DOHH2 (cell line): ENCODE results near the gene GLS2.
"Not testable (repeated sequence)": the region's sequence is repeated elsewhere in the genome, so short reads cannot be mapped to it uniquely, and the experiment has no call there.

Source experiments
- H3F3A ChIP-seq: fragments of 200-600 bp; sonication (generic), shearing (Covaris generic); 2 replicates; pipeline ENCODE4 v1.6.0; 2016; ENCODE audit warnings: antibody characterized with exemption, mild to moderate bottlenecking; ENCODE audit not compliant: control insufficient read depth, insufficient read depth
- H3K27ac ChIP-seq: fragments of 200-600 bp; sonication (generic); 2 replicates; pipeline ENCODE4 v1.5.1; 2014; ENCODE audit warnings: low read depth, mild to moderate bottlenecking, low read length, moderate library complexity
- H3K27me3 ChIP-seq: fragments of 200-600 bp; sonication (generic); 2 replicates; pipeline ENCODE4 v1.6.1; 2014; ENCODE audit warnings: mild to moderate bottlenecking, low read length, mixed read lengths; ENCODE audit not compliant: control insufficient read depth
- H3K36me3 ChIP-seq: fragments of 200-600 bp; sonication (generic); 2 replicates; pipeline ENCODE4 v1.6.1; 2014; ENCODE audit warnings: mild to moderate bottlenecking, low read length, moderate library complexity, mixed read lengths; ENCODE audit not compliant: control insufficient read depth
- H3K4me1 ChIP-seq: fragments of 200-600 bp; sonication (generic); 2 replicates; pipeline ENCODE4 v1.6.1; 2014; ENCODE audit warnings: mild to moderate bottlenecking, low read length, mixed read lengths; ENCODE audit not compliant: control insufficient read depth
- H3K4me2 ChIP-seq: fragments of 200-600 bp; sonication (generic); 2 replicates; pipeline ENCODE4 v1.6.0; 2014; ENCODE audit warnings: mild to moderate bottlenecking, low read length, moderate library complexity
- H3K4me3 ChIP-seq: fragments of 200-600 bp; sonication (generic); 2 replicates; pipeline ENCODE4 v1.5.1; 2014; ENCODE audit warnings: mild to moderate bottlenecking, low read length, mixed read lengths
- H3K79me2 ChIP-seq: fragments of 200-600 bp; sonication (generic); 2 replicates; pipeline ENCODE4 v1.6.1; 2014; ENCODE audit warnings: mild to moderate bottlenecking, low read length, mixed read lengths; ENCODE audit not compliant: control insufficient read depth
- H3K9me2 ChIP-seq: fragments of 200-600 bp; sonication (generic); replicated peaks from 2 replicates; pipeline ENCODE4 v1.6.1; 2014; ENCODE audit warnings: mild to moderate bottlenecking, low read length, mixed read lengths; ENCODE audit not compliant: control insufficient read depth
- H3K9me3 ChIP-seq: fragments of 200-600 bp; sonication (generic); 2 replicates; pipeline ENCODE4 v1.6.1; 2014; ENCODE audit warnings: antibody characterized with exemption, low read length, mixed read lengths; ENCODE audit not compliant: control insufficient read depth, insufficient read depth
- H4K20me1 ChIP-seq: fragments of 200-600 bp; sonication (generic); 2 replicates; pipeline ENCODE4 v1.6.0; 2014; ENCODE audit warnings: low read depth, mild to moderate bottlenecking, antibody characterized with exemption, low read length, moderate library complexity; ENCODE audit not compliant: control insufficient read depth, insufficient read depth
- CTCF ChIP-seq: fragments of 200-600 bp; sonication (generic); IDR thresholded peaks from one replicate; pipeline ENCODE4 v1.5.1; 2014; ENCODE audit warnings: antibody characterized with exemption, mild to moderate bottlenecking, low read depth, low read length; ENCODE audit not compliant: poor library complexity, severe bottlenecking
- EZH2phosphoT487 ChIP-seq: fragments of 200-600 bp; sonication (generic); IDR thresholded peaks from 2 replicates; pipeline ENCODE4 v1.6.1; 2017; ENCODE audit warnings: borderline replicate concordance, mild to moderate bottlenecking, antibody characterized with exemption, low read length, moderate library complexity, mixed read lengths

GLS2 gene

GRCh38 chr12:56520048-56520447, 32.1 kb upstream of the GLS2 start:
- H3F3A ChIP-seq = no peaks in the 10 kb centered on the region
- H3K36me3 ChIP-seq = no peaks in the 10 kb centered on the region
- H3K27ac ChIP-seq = no peak overlapping the region
- H4K20me1 ChIP-seq = no peaks in the 10 kb centered on the region
- no peaks in the 10 kb centered on the region for H3K79me2 ChIP-seq
- H3K9me2 ChIP-seq = no peaks in the 10 kb centered on the region
- TF ChIP-seq CTCF (no peak), EZH2phosphoT487 (no peak)
- peaks cover 6% of the 10 kb centered on the region; the same call in 1 of the 2 replicates for H3K4me1 ChIP-seq
- no peak overlapping the region for H3K4me2 ChIP-seq
- H3K4me3 ChIP-seq = no peak overlapping the region
- H3K27me3 ChIP-seq = peaks cover 30% of the 10 kb centered on the region
- no peaks in the 10 kb centered on the region for H3K9me3 ChIP-seq

GRCh38 chr12:56518570-56518969, 30.6 kb upstream of the GLS2 start:
- Histone ChIP-seq H3K9me3 (no peaks in the 10 kb centered on the region), H3K36me3 (no peaks in the 10 kb centered on the region), H3K4me1 (peaks cover 6% of the 10 kb centered on the region; the same call in 1 of the 2 replicates), H4K20me1 (no peaks in the 10 kb centered on the region), H3K79me2 (no peaks in the 10 kb centered on the region), H3K27me3 (peaks cover 27% of the 10 kb centered on the region), H3K27ac (no peak overlapping the region), H3K4me3 (no peak overlapping the region), H3K9me2 (no peaks in the 10 kb centered on the region), H3K4me2 (no peak overlapping the region), H3F3A (no peaks in the 10 kb centered on the region)
- TF ChIP-seq CTCF (no peak), EZH2phosphoT487 (no peak)

- Histone ChIP-seq H3K79me2 (no peaks in the 10 kb centered on the region), H3K4me2 (no peak overlapping the region), H3F3A (no peaks in the 10 kb centered on the region), H3K27ac (no peak overlapping the region), H4K20me1 (no peaks in the 10 kb centered on the region), H3K4me3 (no peak overlapping the region), H3K9me2 (no peaks in the 10 kb centered on the region), H3K27me3 (peaks cover 23% of the 10 kb centered on the region), H3K4me1 (peaks cover 6% of the 10 kb centered on the region; the same call in 1 of the 2 replicates), H3K36me3 (no peaks in the 10 kb centered on the region), H3K9me3 (no peaks in the 10 kb centered on the region)
- TF ChIP-seq CTCF (no peak), EZH2phosphoT487 (no peak)
These were observed 29.9 kb upstream of the GLS2 start for GRCh38 chr12:56517854-56518253.

DNA sequence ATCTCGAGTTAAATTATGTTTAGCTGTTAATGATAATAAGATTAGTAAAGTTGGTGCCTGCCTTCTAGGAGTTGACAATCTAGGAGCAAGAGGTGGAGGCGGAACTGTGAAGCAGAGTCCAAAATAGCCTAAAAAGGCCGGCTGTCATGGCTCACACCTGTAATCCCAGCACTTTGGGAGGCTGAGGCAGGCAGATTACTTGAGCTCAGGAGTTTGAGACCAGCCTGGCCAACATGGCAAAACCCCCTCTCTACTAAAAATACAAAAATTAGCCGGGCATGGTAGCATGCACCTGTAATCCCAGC, 26.0 kb upstream of the GLS2 start:
- H3F3A ChIP-seq, H4K20me1 ChIP-seq, H3K4me3 ChIP-seq, H3K27me3 ChIP-seq, H3K4me1 ChIP-seq, H3K27ac ChIP-seq, H3K9me3 ChIP-seq, H3K79me2 ChIP-seq, H3K36me3 ChIP-seq, H3K9me2 ChIP-seq, H3K4me2 ChIP-seq: not testable (repeated sequence)
